DMS79 treated with DMSO at 0.1 percent for 48 hours (cell line): Measurements from ENCODE around the gene XPA.

Experiments used
- DNase-seq: peaks from one replicate; lab custom pipeline; 2025; lab: John Stamatoyannopoulos, UW

The XPA gene

GRCh38 chr9:97651646-97652045 lies 45.5 kb downstream of the XPA start:
- DNase-seq: no peak

- DNase-seq: no peak
Measured at GRCh38 chr9:97647996-97648395, 49.1 kb downstream of the XPA start.

- no peak for DNase-seq
Measured at GRCh38 chr9:97645720-97646119, 51.4 kb downstream of the XPA start.

GRCh38 chr9:97640325-97640724 lies 56.8 kb downstream of the XPA start:
- no peak for DNase-seq

GRCh38 chr9:97638666-97639065 lies 58.5 kb downstream of the XPA start:
- DNase-seq: no peak

- DNase-seq: no peak
Measured at GRCh38 chr9:97636903-97637302, 60.2 kb downstream of the XPA start.

GRCh38 chr9:97635026-97635425 lies 62.1 kb downstream of the XPA start:
- no peak for DNase-seq

- DNase-seq: no peak
Measured at GRCh38 chr9:97633859-97634490, 63.2 kb downstream of the XPA start.

- peak; percentile 95 for DNase-seq
Measured at GRCh38 chr9:97632985-97633858, 63.9 kb downstream of the XPA start, which contains the start of the genes NCBP1 and TSTD2. NCBP1 (plus strand) TSS chr9:97633821; CDS start chr9:97633882, 61 bp downstream. TSTD2 (minus strand) TSS chr9:97633368; CDS start chr9:97627562, 5,806 bp downstream.

- peak; percentile 74 for DNase-seq
Measured at GRCh38 chr9:97632248-97632984, 64.7 kb downstream of the XPA start.

- no peak for DNase-seq
Measured at GRCh38 chr9:97630591-97630990, 66.5 kb downstream of the XPA start.

- DNase-seq: no peak
Measured at GRCh38 chr9:97629156-97629555, 68.0 kb downstream of the XPA start.

GRCh38 chr9:97628668-97629067 lies 68.5 kb downstream of the XPA start:
- DNase-seq: no peak

GRCh38 chr9:97627624-97628023 lies 69.5 kb downstream of the XPA start:
- DNase-seq: no peak

- no peak for DNase-seq
Measured at GRCh38 chr9:97625620-97626019, 71.5 kb downstream of the XPA start.
